ENCODE measurements around the gene ZNF618.
A peak's percentile ranks its signal among the peaks of the same experiment; 100 is the strongest.
"Not testable (repeated sequence)": the region's sequence is repeated elsewhere in the genome, so short reads cannot be mapped to it uniquely, and the experiment has no call there.

ZNF618 gene

GRCh38 chr9:114080195-114080772 lies 204.2 kb downstream of the ZNF618 start:
- ChIA-PET CTCF (interaction anchor here (1.0 to 4.8 kb wide), 5 partner anchors 8 to 211 kb away, joined by 3 to 80 read pairs (median 11); no protein-coding TSS in a partner anchor), POLR2A (no interaction called here)
- TF ChIP-seq, protein P1, sequence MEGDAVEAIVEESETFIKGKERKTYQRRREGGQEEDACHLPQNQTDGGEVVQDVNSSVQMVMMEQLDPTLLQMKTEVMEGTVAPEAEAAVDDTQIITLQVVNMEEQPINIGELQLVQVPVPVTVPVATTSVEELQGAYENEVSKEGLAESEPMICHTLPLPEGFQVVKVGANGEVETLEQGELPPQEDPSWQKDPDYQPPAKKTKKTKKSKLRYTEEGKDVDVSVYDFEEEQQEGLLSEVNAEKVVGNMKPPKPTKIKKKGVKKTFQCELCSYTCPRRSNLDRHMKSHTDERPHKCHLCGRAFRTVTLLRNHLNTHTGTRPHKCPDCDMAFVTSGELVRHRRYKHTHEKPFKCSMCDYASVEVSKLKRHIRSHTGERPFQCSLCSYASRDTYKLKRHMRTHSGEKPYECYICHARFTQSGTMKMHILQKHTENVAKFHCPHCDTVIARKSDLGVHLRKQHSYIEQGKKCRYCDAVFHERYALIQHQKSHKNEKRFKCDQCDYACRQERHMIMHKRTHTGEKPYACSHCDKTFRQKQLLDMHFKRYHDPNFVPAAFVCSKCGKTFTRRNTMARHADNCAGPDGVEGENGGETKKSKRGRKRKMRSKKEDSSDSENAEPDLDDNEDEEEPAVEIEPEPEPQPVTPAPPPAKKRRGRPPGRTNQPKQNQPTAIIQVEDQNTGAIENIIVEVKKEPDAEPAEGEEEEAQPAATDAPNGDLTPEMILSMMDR (IDR thresholded peaks at IDR 0.05; ENCODE audit: control extremely low read depth, extremely low read depth, low read depth, missing control alignments): no peak
- DNase-seq (ENCODE audit: extremely low spot score): no peak

- TF ChIP-seq, protein P1 (IDR thresholded peaks at IDR 0.05; ENCODE audit: control extremely low read depth, extremely low read depth, low read depth, missing control alignments): no peak
- ChIA-PET POLR2A (no interaction called here), CTCF (interaction anchor here (1.0 to 4.8 kb wide), 6 partner anchors 8 to 228 kb away, joined by 3 to 80 read pairs (median 38); no protein-coding TSS in a partner anchor)
- DNase-seq (ENCODE audit: extremely low spot score): no peak
Observed at GRCh38 chr9:114080773-114081440, 204.8 kb downstream of the ZNF618 start.

DNA sequence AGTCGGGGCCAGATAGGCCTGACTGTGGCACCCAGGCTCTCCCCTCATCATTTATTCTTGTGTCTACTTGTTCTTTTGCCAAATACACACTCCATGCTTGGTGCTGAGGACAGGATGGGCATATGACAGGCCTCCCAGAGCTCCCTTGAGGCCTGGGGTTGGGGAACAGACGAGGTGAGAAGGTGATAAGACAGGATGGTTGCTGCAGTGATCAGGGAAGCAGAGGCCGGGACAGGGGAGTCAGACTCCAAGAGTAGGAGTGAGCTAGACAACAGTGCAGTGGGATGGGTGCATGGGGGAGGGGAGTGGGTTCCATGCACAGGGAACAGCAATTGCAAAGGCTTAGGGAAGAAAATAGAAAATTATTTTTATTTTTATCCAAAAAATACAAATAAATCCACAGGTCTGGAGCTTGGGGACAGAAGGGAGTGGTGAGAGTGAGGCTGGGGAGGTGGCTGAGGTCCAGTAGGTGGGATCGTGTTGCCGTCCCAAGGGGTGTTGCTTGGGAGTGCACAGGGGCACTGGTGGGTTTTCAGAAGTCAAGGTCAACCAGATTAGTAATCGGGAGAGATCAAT lies 205.4 kb downstream of the ZNF618 start:
- CTCF ChIA-PET: interaction anchor here (0.7 to 4.8 kb wide), 12 partner anchors 9 to 257 kb away, joined by 3 to 80 read pairs (median 8); no protein-coding TSS in a partner anchor
- POLR2A ChIA-PET: no interaction called here
- TF ChIP-seq, protein P1 (IDR thresholded peaks at IDR 0.05; ENCODE audit: control extremely low read depth, extremely low read depth, low read depth, missing control alignments): no peak
- DNase-seq (ENCODE audit: extremely low spot score): no peak

GRCh38 chr9:114082017-114082762 lies 206.1 kb downstream of the ZNF618 start:
- POLR2A ChIA-PET: no interaction called here
- DNase-seq (ENCODE audit: extremely low spot score): peak; percentile 82
- CTCF ChIA-PET: interaction anchor here (0.6 to 4.8 kb wide), 34 partner anchors 10 to 256 kb away, joined by 3 to 80 read pairs (median 4); partner anchors contain the start of genes COL27A1 and KIF12
- TF ChIP-seq, protein P1 (IDR thresholded peaks at IDR 0.05; ENCODE audit: control extremely low read depth, extremely low read depth, low read depth, missing control alignments): peak; percentile 85

GRCh38 chr9:114082763-114083412 lies 206.8 kb downstream of the ZNF618 start:
- DNase-seq (ENCODE audit: extremely low spot score); POLR2A ChIA-PET: not testable (repeated sequence)
- CTCF ChIA-PET: interaction anchor here (0.6 to 4.8 kb wide), 33 partner anchors 10 to 256 kb away, joined by 3 to 80 read pairs (median 5); partner anchors contain the start of genes COL27A1 and KIF12

- CTCF ChIA-PET: interaction anchor here (0.7 to 4.8 kb wide), 18 partner anchors 10 to 255 kb away, joined by 3 to 80 read pairs (median 8); partner anchors contain the start of genes COL27A1 and KIF12
Observed at GRCh38 chr9:114083666-114084065, 207.6 kb downstream of the ZNF618 start.

More at GRCh38 chr9:114083666-114084065, 207.6 kb downstream of the ZNF618 start:
- no peak for DNase-seq (ENCODE audit: extremely low spot score)
- POLR2A ChIA-PET: no interaction called here
- TF ChIP-seq, protein P1 (IDR thresholded peaks at IDR 0.05; ENCODE audit: control extremely low read depth, extremely low read depth, low read depth, missing control alignments): no peak
